NCI-H2107 treated with DMSO at 0.1 percent for 48 hours (cell line): ENCODE data around the gene QRICH2.
"Not testable (repeated sequence)": the region's sequence is repeated elsewhere in the genome, so short reads cannot be mapped to it uniquely, and the experiment has no call there.

Experiments
- DNase-seq: peaks from one replicate; lab custom pipeline; 2025; ENCODE audit not compliant: unreplicated experiment; lab: John Stamatoyannopoulos, UW

The QRICH2 gene, protein sequence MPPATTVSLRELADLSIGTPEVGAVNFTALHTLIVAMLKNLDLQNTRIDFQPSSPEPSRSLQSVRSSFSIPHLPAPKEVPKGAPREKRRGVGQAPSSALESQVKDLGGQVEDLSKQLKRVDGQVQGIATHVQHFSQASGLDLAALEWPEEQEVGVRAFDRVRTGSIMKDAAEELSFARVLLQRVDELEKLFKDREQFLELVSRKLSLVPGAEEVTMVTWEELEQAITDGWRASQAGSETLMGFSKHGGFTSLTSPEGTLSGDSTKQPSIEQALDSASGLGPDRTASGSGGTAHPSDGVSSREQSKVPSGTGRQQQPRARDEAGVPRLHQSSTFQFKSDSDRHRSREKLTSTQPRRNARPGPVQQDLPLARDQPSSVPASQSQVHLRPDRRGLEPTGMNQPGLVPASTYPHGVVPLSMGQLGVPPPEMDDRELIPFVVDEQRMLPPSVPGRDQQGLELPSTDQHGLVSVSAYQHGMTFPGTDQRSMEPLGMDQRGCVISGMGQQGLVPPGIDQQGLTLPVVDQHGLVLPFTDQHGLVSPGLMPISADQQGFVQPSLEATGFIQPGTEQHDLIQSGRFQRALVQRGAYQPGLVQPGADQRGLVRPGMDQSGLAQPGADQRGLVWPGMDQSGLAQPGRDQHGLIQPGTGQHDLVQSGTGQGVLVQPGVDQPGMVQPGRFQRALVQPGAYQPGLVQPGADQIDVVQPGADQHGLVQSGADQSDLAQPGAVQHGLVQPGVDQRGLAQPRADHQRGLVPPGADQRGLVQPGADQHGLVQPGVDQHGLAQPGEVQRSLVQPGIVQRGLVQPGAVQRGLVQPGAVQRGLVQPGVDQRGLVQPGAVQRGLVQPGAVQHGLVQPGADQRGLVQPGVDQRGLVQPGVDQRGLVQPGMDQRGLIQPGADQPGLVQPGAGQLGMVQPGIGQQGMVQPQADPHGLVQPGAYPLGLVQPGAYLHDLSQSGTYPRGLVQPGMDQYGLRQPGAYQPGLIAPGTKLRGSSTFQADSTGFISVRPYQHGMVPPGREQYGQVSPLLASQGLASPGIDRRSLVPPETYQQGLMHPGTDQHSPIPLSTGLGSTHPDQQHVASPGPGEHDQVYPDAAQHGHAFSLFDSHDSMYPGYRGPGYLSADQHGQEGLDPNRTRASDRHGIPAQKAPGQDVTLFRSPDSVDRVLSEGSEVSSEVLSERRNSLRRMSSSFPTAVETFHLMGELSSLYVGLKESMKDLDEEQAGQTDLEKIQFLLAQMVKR (N-terminal part only)

GRCh38 chr17:76307966-76308338 is at the start of gene QRICH2:
Gene QRICH2 (minus strand): TSS chr17:76308276. CDS start chr17:76307998, 278 bp downstream.
- DNase-seq, result no peak

DNA sequence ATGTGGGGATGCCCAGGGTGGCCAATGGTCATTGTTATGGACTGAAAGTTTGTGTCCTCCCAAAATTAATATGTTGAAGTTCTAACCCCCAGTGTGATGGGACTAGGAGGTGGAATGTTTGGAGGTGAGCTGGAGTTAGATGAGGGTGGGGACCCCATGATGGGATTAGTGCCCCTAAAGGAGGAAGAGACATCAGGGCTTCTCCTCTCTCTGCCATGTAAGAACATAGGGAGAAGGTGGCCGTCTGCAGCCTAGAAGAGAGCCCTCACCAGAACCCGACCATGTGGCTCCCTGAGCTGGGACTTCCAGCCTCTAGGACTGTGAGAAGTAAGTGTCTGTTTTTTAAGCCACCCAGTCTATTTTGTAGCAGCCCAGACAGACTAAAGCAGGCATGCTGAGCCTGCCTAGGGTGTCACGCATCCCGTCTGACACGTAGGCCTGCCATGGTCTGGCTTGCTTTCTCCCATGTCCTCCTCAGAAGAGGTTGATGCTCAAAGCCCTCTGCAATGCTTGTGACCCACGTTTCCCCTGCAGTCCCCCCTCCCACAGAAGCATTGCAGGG is 49.6 kb upstream of the QRICH2 start:
- DNase-seq, result no peak

GRCh38 chr17:76356803-76357456 is 48.9 kb upstream of the QRICH2 start:
- no peak for DNase-seq

GRCh38 chr17:76354747-76355310 is 46.8 kb upstream of the QRICH2 start:
- no peak for DNase-seq

GRCh38 chr17:76354317-76354729 is 46.2 kb upstream of the QRICH2 start:
- DNase-seq, result no peak

DNA sequence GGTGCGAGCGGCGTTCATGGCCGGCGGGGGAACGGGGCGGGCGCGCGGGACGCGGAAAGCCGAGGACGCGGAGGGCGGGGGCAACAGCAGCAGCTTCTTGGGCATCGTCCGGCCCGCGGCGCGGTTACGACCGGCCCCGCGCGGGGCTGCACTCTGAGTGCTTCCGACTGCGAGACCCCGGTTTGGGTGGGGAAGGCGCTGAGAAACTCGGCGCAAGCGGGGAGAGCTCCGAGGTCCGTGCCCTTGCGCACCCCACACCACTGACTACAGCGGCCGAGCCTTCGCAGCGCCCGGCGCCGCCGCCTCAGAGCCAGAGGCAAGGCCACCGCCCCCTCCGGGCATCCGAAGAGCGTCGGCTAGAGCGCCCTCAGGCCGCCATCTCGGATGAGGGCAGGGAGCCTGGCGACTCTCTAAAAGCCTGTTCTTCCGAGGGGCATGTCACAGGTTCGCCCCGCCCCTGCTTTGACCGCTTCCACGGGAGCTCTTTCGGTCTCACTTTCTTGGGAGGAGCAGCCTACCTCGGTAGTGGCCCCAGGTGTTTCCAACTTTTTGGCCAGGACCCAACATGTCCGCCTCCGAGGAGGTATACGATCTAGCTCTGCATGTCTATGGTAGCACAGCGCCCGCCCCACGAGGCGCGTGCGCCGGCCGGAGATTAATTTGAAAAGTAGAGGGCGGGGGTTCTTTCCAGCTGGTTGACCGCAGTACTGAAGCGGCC is 45.7 kb upstream of the QRICH2 start, which contains the start of gene PRPSAP1:
PRPSAP1 (minus strand) TSS at position 318 of the 718 bp plus-strand sequence; CDS start at position 105, 213 bp downstream.
- DNase-seq, result peak; percentile 85

GRCh38 chr17:76353004-76353598 is 45.0 kb upstream of the QRICH2 start:
- no peak for DNase-seq

DNA sequence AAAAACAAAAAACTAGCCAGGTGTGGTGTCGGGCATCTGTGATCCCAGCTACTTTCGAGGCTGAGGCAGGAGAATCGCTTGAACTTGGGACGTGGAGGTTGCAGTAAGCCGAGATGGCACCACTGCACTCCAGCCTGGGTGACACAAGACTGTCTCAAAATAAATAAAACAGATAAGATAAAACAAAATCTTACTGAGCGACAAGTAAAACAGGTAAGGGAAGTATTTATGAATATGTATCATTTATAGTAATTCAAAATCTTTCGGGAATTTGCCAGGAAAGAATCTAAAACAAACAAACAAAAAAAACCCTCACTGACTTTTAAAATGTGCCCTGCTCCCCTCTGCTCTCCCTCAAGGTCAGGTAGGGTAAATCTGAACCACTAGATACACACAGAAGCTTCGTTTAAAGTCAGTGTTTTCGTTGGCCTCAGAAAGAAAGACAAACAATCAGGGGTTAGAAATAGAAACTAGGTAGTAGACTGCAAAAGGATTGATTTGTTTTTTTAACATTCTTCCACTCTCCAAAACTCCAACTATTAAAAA is 43.5 kb upstream of the QRICH2 start:
- DNase-seq, result no peak

GRCh38 chr17:76350463-76350862 is 42.4 kb upstream of the QRICH2 start:
- no peak for DNase-seq

GRCh38 chr17:76346936-76347335 is 38.9 kb upstream of the QRICH2 start:
- not testable (repeated sequence) for DNase-seq

DNA sequence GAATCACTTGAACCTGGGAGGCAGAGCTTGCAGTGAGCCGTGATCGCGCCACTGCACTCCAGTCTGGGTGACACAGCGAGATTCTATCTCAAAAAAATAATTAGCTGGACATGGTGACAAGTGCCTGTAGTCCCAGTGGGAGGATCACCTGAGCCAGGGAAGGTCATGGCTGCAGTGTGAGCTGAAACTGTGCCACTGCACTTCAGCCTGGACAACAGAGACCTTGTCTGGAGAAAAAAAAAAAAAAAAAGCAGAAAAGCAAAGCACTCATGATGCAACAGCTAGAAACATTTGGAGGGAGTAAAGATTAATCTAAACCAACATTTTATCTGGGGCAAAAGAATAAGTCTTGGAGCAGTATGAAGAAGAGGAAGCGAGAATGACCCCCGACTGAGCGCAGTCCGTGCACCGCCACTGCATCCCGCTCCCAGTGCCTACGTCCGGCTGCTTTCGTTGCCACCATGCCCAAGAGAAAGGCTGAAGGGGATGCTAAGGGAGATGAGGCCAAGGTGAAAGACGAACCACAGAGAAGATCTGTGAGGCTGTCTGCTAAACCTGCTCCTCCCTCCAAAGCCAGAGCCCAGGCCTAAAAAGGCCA is 37.4 kb upstream of the QRICH2 start:
- no peak for DNase-seq

DNA sequence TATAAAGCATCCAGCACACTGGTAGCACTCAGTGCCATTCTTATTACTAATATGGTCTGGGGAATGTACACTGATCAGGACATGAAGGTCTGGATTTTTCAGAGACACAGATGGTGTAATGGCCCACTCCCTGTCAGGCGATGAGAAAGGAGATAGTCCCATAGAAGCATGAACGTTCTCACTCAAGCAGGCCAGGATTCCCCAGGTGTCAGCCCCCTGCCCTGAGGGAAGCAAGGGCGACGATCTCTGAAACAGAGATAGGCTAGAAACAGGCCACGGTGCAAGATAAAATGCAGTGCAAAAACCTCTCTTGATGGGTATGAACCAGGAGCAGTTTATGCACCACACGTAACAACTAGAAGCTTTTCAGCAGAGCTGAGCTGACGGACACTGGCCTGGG is 35.0 kb upstream of the QRICH2 start:
- no peak for DNase-seq

GRCh38 chr17:76341301-76341700 is 33.2 kb upstream of the QRICH2 start:
- DNase-seq, result no peak

- DNase-seq, result no peak
Measured at GRCh38 chr17:76337413-76337777, 29.3 kb upstream of the QRICH2 start.

GRCh38 chr17:76336756-76337412 is 28.8 kb upstream of the QRICH2 start:
- DNase-seq, result no peak

- no peak for DNase-seq
Measured at GRCh38 chr17:76335716-76336381, 27.8 kb upstream of the QRICH2 start.
